GM23248 (cell line): ENCODE results near the gene BRINP3.

Source experiments
- EZH2 ChIP-seq: fragments of 200-600 bp; sonication (generic); IDR thresholded peaks from 2 replicates; pipeline ENCODE4 v1.6.1; 2018; ENCODE audit warnings: antibody characterized with exemption, mild to moderate bottlenecking; ENCODE audit not compliant: insufficient read depth, poor library complexity, severe bottlenecking
- EZH2phosphoT487 ChIP-seq: fragments of 200-600 bp; sonication (generic); IDR thresholded peaks from 2 replicates; pipeline ENCODE4 v1.6.1; 2018; ENCODE audit warnings: antibody characterized with exemption, moderate library complexity, mild to moderate bottlenecking, low read depth; ENCODE audit not compliant: insufficient read depth

DNA sequence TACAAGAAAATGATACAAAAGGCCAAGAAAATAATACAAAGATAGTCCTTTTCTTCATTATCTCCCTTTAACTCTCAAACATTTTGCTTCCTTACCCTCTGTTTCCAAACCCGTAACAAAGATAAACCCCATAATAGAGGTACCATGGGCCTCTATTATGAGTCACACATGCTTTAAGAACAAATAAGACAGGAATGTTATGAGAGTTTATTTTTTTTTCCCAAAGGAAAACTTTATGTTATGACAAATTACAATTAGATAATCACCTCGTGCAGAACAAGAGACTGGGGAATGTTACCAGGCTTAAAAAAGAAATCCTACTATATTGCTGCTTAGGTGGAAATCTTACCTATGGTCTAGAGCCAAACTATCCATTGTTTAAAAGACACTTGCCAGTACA, 272.0 kb downstream of the BRINP3 start:
- TF ChIP-seq EZH2 (no peak), EZH2phosphoT487 (no peak)
